ENCODE data around the gene GALNT7. TPM values are rescaled to one million over a fixed set of nuclear protein-coding genes. Genes with fewer than 3 reads are reported as not detected.

The GALNT7 gene
- total RNA-seq, 4 donors from 2014 or later = 37.1 to 139 (median 96.4) TPM

DNA sequence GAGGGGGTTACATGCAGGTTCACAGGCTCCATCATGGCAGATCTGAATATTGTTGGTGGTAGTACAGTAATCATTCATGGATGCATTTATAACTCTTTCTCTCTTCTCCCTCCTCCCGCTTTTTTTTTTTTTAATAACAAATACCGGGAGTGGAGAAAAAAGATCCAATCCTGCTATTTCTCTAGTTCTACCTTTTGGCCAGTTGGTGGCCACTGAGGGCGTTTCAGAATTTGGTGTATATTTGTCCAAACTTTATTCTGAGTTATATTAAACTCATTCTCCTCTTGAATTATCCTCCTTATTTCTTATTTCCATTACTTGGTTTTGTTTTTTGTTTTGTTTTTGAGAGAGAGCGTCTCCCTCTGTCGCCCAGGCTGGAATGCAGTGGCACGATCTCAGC is 90.7 kb downstream of the GALNT7 start:
- H3K4me1 ChIP-seq = peaks cover 0 to 7% (median under 1%) of the 10 kb centered on the region in 4 donors
- no peak for DNase-seq
- TF ChIP-seq, protein P1, sequence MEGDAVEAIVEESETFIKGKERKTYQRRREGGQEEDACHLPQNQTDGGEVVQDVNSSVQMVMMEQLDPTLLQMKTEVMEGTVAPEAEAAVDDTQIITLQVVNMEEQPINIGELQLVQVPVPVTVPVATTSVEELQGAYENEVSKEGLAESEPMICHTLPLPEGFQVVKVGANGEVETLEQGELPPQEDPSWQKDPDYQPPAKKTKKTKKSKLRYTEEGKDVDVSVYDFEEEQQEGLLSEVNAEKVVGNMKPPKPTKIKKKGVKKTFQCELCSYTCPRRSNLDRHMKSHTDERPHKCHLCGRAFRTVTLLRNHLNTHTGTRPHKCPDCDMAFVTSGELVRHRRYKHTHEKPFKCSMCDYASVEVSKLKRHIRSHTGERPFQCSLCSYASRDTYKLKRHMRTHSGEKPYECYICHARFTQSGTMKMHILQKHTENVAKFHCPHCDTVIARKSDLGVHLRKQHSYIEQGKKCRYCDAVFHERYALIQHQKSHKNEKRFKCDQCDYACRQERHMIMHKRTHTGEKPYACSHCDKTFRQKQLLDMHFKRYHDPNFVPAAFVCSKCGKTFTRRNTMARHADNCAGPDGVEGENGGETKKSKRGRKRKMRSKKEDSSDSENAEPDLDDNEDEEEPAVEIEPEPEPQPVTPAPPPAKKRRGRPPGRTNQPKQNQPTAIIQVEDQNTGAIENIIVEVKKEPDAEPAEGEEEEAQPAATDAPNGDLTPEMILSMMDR (IDR thresholded peaks at IDR 0.05) = no peak
- TF ChIP-seq POLR2A (IDR thresholded peaks at IDR 0.05) = no peak
- H3K9me3 ChIP-seq = no peaks in the 10 kb centered on the region
- no peaks in the 10 kb centered on the region for H3K27me3 ChIP-seq
- H3K36me3 ChIP-seq = no peaks in the 10 kb centered on the region
- no peak overlapping the region for H3K27ac ChIP-seq
- no peak overlapping the region for H3K4me3 ChIP-seq

DNA sequence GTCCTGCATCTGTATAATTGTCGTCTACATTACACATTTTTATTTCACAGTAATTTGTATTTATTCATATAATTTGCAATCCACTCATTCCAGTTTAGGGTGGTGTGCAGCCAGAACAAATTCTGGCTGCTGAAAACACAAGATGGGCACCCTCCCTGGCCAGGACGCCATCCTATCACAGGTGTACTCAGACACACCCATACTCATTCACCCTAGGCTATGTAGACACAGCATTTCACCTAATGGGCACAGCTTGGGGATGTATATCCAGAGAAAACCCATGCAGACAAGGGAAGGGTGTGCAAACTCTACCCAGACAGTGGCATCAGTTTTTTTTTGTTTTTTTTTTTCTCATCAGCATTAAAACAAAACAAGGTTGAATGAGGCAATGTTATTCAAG is 92.4 kb downstream of the GALNT7 start:
- H3K27me3 ChIP-seq = no peaks in the 10 kb centered on the region
- H3K36me3 ChIP-seq = no peaks in the 10 kb centered on the region
- H3K4me3 ChIP-seq = no peak overlapping the region
- no peak overlapping the region for H3K27ac ChIP-seq
- no peak for TF ChIP-seq POLR2A (IDR thresholded peaks at IDR 0.05)
- TF ChIP-seq, protein P1 (IDR thresholded peaks at IDR 0.05) = no peak
- no peaks in the 10 kb centered on the region for H3K9me3 ChIP-seq
- H3K4me1 ChIP-seq = peaks cover 0 to 9% (median 4%) of the 10 kb centered on the region in 4 donors
- DNase-seq = no peak

DNA sequence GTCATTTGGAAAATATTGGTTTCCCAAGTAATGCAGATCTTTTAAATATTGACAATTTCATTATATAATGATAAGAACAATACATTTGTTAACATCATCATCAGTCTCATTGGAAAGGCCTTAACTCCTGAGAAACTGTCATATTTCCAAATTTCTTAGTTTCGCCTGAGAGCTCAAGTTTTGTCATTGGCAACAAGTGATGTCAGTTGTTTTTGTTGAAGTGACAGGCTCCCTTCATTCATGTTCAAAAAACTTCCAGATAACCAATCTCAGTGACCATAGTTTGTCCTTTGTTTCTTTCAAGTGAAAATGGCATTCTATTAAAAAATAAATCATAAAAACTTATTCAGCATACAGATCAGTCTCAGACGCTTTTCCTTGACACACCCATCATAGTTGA is 93.8 kb downstream of the GALNT7 start:
- H3K36me3 ChIP-seq = no peaks in the 10 kb centered on the region
- no peaks in the 10 kb centered on the region for H3K9me3 ChIP-seq
- no peaks in the 10 kb centered on the region for H3K27me3 ChIP-seq
- TF ChIP-seq, protein P1 (IDR thresholded peaks at IDR 0.05) = no peak
- no peak for TF ChIP-seq POLR2A (IDR thresholded peaks at IDR 0.05)
- H3K27ac ChIP-seq = no peak overlapping the region
- H3K4me1 ChIP-seq = peaks cover 0 to 9% (median 4%) of the 10 kb centered on the region in 4 donors
- no peak overlapping the region for H3K4me3 ChIP-seq
- no peak for DNase-seq

DNA sequence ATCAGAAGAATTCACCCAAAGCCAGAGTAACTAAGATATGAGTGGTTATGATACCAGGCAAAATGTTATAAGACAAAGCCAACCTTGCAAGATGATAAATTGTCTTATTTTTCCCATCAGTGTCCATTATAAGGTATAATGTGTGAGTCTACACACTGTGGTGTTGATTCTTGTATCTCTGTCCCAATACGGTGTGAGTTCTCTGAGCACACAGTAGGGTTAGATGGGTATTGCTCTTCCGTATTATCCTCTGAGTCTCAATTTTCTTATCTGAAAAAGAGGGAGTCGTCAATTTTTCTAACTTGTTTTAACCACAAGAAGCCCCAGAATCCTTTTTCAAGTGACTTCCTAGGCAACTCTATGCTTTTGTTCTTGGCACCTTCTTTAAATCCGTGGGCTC is 95.6 kb downstream of the GALNT7 start:
- no peak for TF ChIP-seq POLR2A (IDR thresholded peaks at IDR 0.05)
- TF ChIP-seq, protein P1 (IDR thresholded peaks at IDR 0.05) = no peak
- no peak for DNase-seq
- peaks cover 0 to 9% (median 4%) of the 10 kb centered on the region in 4 donors for H3K4me1 ChIP-seq
- no peak overlapping the region for H3K4me3 ChIP-seq
- H3K27me3 ChIP-seq = no peaks in the 10 kb centered on the region
- no peak overlapping the region for H3K27ac ChIP-seq
- no peaks in the 10 kb centered on the region for H3K9me3 ChIP-seq
- H3K36me3 ChIP-seq = no peaks in the 10 kb centered on the region

DNA sequence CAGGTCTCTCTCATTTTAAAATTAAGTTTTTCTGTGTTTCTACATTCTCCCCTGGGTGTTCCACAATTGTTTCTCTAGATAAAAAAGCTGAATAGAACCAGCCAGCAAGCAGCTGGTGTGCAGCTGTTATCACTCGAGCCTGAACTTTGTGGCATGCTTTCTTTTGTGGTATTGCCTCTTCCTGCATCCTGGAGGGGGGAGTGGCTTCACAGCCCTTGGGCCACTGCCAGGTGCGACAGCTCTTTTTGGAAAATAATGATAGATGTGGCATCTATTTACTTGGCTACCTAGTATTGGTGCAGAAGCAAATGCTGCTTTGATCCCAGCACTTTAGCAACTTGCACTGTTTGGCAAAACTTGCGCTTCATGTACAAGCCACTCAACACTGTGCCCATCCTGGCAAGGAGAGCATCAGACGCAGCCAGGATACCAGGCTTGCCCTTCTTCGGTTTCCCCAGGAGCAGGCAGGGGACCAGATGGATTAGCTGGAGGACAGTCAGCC is 96.1 kb downstream of the GALNT7 start:
- TF ChIP-seq, protein P1 (IDR thresholded peaks at IDR 0.05) = no peak
- TF ChIP-seq POLR2A (IDR thresholded peaks at IDR 0.05) = no peak
- Histone ChIP-seq H3K27me3 (no peaks in the 10 kb centered on the region), H3K4me1 (peaks cover 0 to 9% (median 4%) of the 10 kb centered on the region in 4 donors), H3K27ac (no peak overlapping the region), H3K4me3 (no peak overlapping the region), H3K36me3 (no peaks in the 10 kb centered on the region), H3K9me3 (no peaks in the 10 kb centered on the region)
- DNase-seq = peak in 2 of 3 donors; percentile 52 to 61

DNA sequence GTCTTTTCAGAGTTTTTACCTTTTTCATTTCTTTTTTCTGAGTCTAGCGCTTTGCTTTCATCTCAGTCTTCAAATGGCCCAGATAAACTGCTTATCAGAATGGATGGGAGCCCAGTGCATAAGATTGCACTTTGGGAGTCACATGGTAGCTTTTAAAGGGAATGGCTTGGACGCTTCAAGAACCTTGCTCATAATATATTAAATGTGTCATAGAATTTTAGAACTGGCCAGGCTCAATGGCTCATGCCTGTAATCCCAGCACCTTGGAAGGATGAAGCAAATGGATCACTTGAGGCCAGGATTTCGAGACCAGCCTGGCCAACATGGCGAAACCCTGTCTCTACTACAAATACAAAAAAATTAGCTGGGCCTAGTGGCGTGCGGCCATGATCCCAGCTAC is 97.1 kb downstream of the GALNT7 start:
- Histone ChIP-seq H3K4me3 (no peak overlapping the region), H3K9me3 (no peaks in the 10 kb centered on the region), H3K27me3 (no peaks in the 10 kb centered on the region), H3K36me3 (no peaks in the 10 kb centered on the region), H3K27ac (no peak overlapping the region), H3K4me1 (peaks cover 0 to 9% (median 4%) of the 10 kb centered on the region in 4 donors)
- no peak for DNase-seq
- no peak for TF ChIP-seq POLR2A (IDR thresholded peaks at IDR 0.05)
- TF ChIP-seq, protein P1 (IDR thresholded peaks at IDR 0.05) = no peak

Measured in Peyer's patch (tissue), 4 donors.